BJ (cell line): ENCODE measurements around the gene VPS37D. TPM values are rescaled to one million over a fixed set of nuclear protein-coding genes. Genes with fewer than 3 reads are reported as not detected.

ENCODE experiments used
- CTCF ChIA-PET: fragments of 350-600 bp; formaldehyde crosslinking; extraction: SDS; loops from one replicate; lab custom pipeline; 2021; ENCODE audit warnings: antibody characterized with exemption, inconsistent platforms; lab: Yijun Ruan, JAX
- POLR2A ChIA-PET: fragments of 300-600 bp; sonication (Branson Sonifier 250); formaldehyde crosslinking; extraction: SDS; loops from one replicate; lab custom pipeline; 2021; ENCODE audit warnings: antibody characterized with exemption; lab: Charles Lee
- DNase-seq: peaks from one replicate; pipeline ENCODE4 v3.0.0-alpha.2; 2011; ENCODE audit warnings: low read depth
- H3K27me3 ChIP-seq: 2 replicates; pipeline ENCODE4 v1.6.0; 2011; ENCODE audit warnings: low read length; ENCODE audit not compliant: control insufficient read depth, insufficient read depth
- H3K36me3 ChIP-seq: 2 replicates; pipeline ENCODE4 v1.5.1; 2011; ENCODE audit warnings: low read length; ENCODE audit not compliant: control insufficient read depth, insufficient read depth
- H3K4me3 ChIP-seq: 2 replicates; pipeline ENCODE4 v1.5.1; 2011; ENCODE audit warnings: low read depth, mild to moderate bottlenecking, control low read depth, low read length
- polyA plus RNA-seq: library from polyadenylated mRNA; depleted of rRNA; stranded (reverse); fragments of >200 nt; gene quantifications from 2 replicates; pipeline ENCODE4 v1.2.3, GENCODE V29; 2011
- TF ChIP-seq, protein P1 (sequence below): IDR thresholded peaks from 2 replicates; pipeline ENCODE4 v1.5.1; 2011; ENCODE audit warnings: low read depth, mild to moderate bottlenecking, control low read depth, inconsistent platforms, low read length, moderate library complexity; ENCODE audit not compliant: insufficient read depth

Gene VPS37D
- polyA plus RNA-seq, 1 experiment, result 3.3 TPM

DNA sequence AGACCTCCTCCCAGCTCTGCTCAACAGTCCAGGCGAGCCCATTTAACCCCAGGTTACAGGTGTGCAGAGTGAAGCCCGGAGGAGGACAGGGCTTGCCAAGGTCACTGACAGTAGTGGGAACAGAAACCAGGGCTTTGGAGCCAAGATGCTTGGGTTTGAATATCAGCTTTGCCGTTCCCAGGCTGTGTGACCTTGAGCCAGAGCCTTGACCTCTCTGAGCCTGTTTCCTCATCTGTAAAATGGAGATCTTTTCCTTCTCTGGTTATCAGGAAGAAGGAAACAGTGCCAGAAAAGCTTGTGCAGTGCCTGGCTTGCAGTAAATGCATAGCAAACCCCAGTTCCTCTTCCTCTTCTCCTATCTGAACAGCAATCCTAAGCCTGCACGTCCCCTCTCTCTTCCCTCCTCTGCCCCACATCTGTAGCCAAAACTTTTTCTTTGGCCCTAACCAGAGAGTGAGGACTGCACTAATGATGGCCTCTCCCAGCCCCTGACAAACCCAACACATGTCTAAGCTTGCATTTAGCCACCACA lies 21.9 kb upstream of the VPS37D start:
- TF ChIP-seq, protein P1, sequence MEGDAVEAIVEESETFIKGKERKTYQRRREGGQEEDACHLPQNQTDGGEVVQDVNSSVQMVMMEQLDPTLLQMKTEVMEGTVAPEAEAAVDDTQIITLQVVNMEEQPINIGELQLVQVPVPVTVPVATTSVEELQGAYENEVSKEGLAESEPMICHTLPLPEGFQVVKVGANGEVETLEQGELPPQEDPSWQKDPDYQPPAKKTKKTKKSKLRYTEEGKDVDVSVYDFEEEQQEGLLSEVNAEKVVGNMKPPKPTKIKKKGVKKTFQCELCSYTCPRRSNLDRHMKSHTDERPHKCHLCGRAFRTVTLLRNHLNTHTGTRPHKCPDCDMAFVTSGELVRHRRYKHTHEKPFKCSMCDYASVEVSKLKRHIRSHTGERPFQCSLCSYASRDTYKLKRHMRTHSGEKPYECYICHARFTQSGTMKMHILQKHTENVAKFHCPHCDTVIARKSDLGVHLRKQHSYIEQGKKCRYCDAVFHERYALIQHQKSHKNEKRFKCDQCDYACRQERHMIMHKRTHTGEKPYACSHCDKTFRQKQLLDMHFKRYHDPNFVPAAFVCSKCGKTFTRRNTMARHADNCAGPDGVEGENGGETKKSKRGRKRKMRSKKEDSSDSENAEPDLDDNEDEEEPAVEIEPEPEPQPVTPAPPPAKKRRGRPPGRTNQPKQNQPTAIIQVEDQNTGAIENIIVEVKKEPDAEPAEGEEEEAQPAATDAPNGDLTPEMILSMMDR, result no peak
- Histone ChIP-seq H3K36me3 (no peaks in the 10 kb centered on the region), H3K4me3 (no peak overlapping the region), H3K27me3 (peaks cover 36% of the 10 kb centered on the region)
- no peak for DNase-seq
- ChIA-PET POLR2A (no interaction called here), CTCF (interaction anchor here (0.6 to 3.0 kb wide), 7 partner anchors 13 to 89 kb away, joined by 3 to 11 read pairs (median 5); partner anchors contain the start of gene VPS37D)

DNA sequence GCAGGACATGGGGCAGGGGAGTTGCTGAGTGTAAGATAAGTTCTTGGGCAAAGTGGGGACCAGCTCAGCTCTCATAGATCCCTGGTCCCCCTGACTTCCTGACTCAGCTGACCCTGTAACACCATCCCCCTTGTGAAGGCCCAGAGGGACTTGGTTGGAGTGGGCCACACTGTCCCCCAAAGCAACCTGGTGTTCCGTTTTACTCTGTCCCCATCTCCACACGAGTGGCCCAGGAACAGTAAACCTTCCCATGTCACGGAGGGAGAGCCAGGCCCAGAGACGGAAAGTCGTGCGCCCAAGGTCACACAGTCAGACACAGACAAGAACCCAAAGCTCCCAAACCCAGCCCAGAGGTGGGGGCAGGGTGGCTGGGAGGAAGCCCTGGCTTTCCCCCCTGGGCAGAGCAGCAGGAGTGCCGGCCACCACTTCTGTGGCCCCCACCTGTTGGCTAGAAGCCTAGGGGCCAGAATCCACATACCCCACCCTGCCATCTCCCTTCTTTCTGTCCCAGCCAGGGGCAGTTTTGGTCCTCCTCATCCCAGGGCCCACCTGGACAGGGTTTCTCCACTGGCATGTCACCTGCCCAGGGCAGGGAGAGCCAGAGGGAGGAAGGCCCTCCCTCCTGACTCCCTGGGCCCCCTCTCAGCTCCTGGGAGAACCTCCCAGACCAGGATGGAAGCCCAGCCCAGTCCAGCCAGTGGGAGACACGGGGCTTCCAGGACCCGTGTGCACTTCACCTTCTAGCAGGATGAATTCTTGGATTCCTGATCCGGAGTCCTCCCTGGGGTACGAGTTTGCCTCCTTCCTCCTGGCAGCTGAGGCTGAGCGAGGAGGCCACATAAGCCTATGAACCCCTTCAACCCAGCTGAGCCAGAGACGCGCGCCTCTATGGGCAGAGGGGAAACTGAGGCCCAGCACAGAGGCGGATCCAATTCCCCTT lies 20.6 kb upstream of the VPS37D start:
- no peak overlapping the region for H3K4me3 ChIP-seq
- H3K36me3 ChIP-seq, result no peaks in the 10 kb centered on the region

DNA sequence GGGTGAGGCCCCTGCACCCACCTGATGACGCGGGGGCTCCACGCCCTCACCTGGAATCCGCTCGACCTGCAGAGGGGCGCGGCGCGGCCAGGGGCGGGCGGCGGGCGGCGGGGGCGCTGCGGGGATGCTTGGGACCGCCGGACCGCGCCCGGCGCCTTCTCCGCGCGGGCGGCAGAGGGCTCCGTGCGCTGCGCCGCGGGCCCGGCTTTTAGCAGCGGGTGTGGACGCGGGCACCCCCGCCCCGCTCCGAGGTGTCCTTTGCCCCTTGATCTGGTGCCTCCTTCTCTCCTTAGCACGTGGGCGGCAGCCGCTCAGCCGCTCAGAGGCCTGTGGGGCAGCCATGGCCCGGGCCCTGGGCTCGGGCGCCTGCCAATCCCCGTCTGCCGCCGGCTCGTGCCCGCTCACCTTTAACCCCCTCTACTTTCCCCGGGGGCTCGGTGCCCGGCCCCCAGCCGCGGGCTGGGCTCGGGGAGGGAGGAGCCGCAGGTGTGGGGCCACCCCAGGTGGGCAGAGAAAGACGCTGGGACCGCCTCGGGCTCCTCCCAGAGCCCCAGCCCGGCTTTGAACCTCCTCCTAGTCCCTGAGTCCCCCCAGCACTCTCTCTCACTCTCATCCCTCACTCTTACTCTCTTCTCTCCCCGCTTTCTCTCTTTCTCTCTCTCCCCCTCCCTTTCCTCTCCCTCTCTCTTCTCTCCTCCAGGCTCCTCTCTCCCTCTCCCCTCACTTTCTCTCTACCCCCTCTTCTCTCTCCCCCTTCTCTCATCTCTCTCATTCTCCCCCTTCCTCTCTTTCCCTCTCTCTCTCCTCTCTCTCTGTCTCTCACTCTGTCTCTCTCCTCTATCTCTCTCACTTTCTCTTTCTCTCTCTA lies 19.7 kb upstream of the VPS37D start:
- Histone ChIP-seq H3K36me3 (no peaks in the 10 kb centered on the region), H3K4me3 (peak overlapping the region; percentile 21), H3K27me3 (peaks cover 41% of the 10 kb centered on the region)
- no peak for DNase-seq
- TF ChIP-seq, protein P1, result no peak
- CTCF ChIA-PET, result interaction anchor here (1.8 kb wide), 1 partner anchor 17 kb away, joined by 5 read pairs; no protein-coding TSS in a partner anchor
- POLR2A ChIA-PET, result no interaction called here

More for the DNA sequence above, 20.6 kb upstream of the VPS37D start:
- TF ChIP-seq, protein P1, result no peak
- CTCF ChIA-PET, result interaction anchor here (1.2 to 3.0 kb wide), 4 partner anchors 17 to 79 kb away, joined by 3 to 11 read pairs (median 8); no protein-coding TSS in a partner anchor
- POLR2A ChIA-PET, result interaction anchor here (0.6 kb wide), 1 partner anchor 57 kb away, joined by 3 read pairs; no protein-coding TSS in a partner anchor
- no peak for DNase-seq
- H3K27me3 ChIP-seq, result peaks cover 37% of the 10 kb centered on the region

DNA sequence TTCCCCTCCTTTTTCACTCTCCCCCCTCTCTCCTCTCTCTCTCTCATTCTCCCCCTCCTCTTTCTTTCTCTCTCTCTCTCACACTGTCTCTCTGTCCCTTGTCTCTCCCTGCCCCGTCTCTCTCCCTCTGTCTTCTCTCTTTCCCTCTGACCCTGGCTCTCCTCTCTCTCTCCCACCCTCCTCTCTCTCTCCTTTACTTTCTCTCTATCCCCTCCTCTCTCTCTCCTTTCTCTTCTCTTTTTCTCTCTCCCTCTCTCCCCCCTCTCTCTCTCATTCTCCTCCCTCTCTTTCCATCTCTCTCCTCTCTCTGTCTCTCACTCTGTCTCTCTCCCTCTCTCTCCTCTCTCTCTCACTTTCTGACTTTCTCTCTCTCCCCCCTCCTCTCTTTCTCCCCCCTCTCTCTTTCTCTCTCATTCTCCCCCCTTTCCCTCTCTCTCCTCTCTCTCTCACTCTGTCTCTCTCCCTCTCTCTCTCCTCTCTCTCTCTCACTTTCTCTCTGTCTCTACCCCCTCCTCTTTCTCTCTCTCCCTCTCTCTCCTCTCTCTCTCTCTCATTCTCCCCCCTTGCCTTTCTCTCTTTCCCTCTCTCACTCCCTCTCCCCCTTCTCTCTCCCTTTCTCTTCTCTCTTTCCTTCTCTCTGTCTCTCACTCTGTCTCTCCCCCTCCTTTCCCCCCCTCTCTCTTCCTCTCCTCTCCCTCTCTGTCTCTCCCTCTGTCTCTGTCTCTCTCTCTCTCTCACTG lies 18.9 kb upstream of the VPS37D start:
- no peak for DNase-seq
- POLR2A ChIA-PET, result no interaction called here
- CTCF ChIA-PET, result interaction anchor here (0.8 kb wide), 1 partner anchor 77 kb away, joined by 4 read pairs; no protein-coding TSS in a partner anchor
- Histone ChIP-seq H3K4me3 (no peak overlapping the region), H3K36me3 (no peaks in the 10 kb centered on the region), H3K27me3 (peaks cover 41% of the 10 kb centered on the region)
- TF ChIP-seq, protein P1, result no peak
